ENCODE results near the gene PTP4A1.
"Not testable (repeated sequence)": the region's sequence is repeated elsewhere in the genome, so short reads cannot be mapped to it uniquely, and the experiment has no call there.

Gene PTP4A1

GRCh38 chr6:63572044-63572746 is at the start of gene PTP4A1, which contains the start of gene LOC128125822:
Gene PTP4A1, plus strand, starts transcription at chr6:63572480. Its CDS starts 4,401 bp downstream, at chr6:63576881.
Gene LOC128125822, plus strand, starts transcription at chr6:63572480.
- H3K9me3 ChIP-seq: no peaks in the 10 kb centered on the region
- DNase-seq: peak; percentile 96 to 98
- intact Hi-C loops (cut with DNase I; ENCODE audit: low total_unique reads): loop anchor here (5.0 kb wide), 1 partner anchor 65 kb away; the partner anchor contains the start of gene PHF3

GRCh38 chr6:63522911-63523287 is 49.4 kb upstream of the PTP4A1 start:
- H3K27me3 ChIP-seq; H3K4me1 ChIP-seq; intact Hi-C loops (cut with DNase I; ENCODE audit: low total_unique reads); H3K9me3 ChIP-seq; DNase-seq; H3K36me3 ChIP-seq; H3K4me3 ChIP-seq; H3K27ac ChIP-seq: not testable (repeated sequence)

More at GRCh38 chr6:63572044-63572746, at the start of gene PTP4A1, which contains the start of gene LOC128125822:
- no peak for TF ChIP-seq CTCF (IDR thresholded peaks at IDR 0.05)
- peak within 1 kb of the TSS; percentile 100 for H3K27ac ChIP-seq
- peak within 1 kb of the TSS; percentile 96 to 100 for H3K4me3 ChIP-seq
- no peaks in the 10 kb centered on the region for H3K27me3 ChIP-seq
- H3K36me3 ChIP-seq: peaks cover 9 to 13% (median 10%) of the 10 kb centered on the region in 3 donors
- H3K4me1 ChIP-seq: peaks cover 0 to 22% (median 9%) of the 10 kb centered on the region in 4 donors

GRCh38 chr6:63523630-63524029 is 48.6 kb upstream of the PTP4A1 start:
- Histone ChIP-seq H3K27me3 (no peaks in the 10 kb centered on the region), H3K4me1 (no peaks in the 10 kb centered on the region), H3K9me3 (no peaks in the 10 kb centered on the region), H3K27ac (no peak overlapping the region), H3K36me3 (no peaks in the 10 kb centered on the region), H3K4me3 (no peak overlapping the region)
- intact Hi-C loops (cut with DNase I; ENCODE audit: low total_unique reads): no loop called here
- TF ChIP-seq CTCF (IDR thresholded peaks at IDR 0.05): no peak
- DNase-seq: no peak

- no peak overlapping the region for H3K4me3 ChIP-seq
- intact Hi-C loops (cut with DNase I; ENCODE audit: low total_unique reads): no loop called here
- H3K36me3 ChIP-seq: no peaks in the 10 kb centered on the region
- TF ChIP-seq CTCF (IDR thresholded peaks at IDR 0.05): no peak
- H3K27me3 ChIP-seq: no peaks in the 10 kb centered on the region
- H3K27ac ChIP-seq: no peak overlapping the region
- H3K4me1 ChIP-seq: no peaks in the 10 kb centered on the region
- no peaks in the 10 kb centered on the region for H3K9me3 ChIP-seq
- no peak for DNase-seq
These were observed 46.9 kb upstream of the PTP4A1 start for GRCh38 chr6:63525186-63525878.

GRCh38 chr6:63526931-63527330 is 45.3 kb upstream of the PTP4A1 start:
- no peaks in the 10 kb centered on the region for H3K9me3 ChIP-seq
- intact Hi-C loops (cut with DNase I; ENCODE audit: low total_unique reads): no loop called here

More at GRCh38 chr6:63526931-63527330, 45.3 kb upstream of the PTP4A1 start:
- Histone ChIP-seq H3K27ac (no peak overlapping the region), H3K36me3 (no peaks in the 10 kb centered on the region), H3K27me3 (no peaks in the 10 kb centered on the region), H3K4me3 (no peak overlapping the region), H3K4me1 (no peaks in the 10 kb centered on the region)
- no peak for DNase-seq
- no peak for TF ChIP-seq CTCF (IDR thresholded peaks at IDR 0.05)
